WTC11 (cell line): ENCODE measurements around the gene TEX261. TPM values are rescaled to one million over a fixed set of nuclear protein-coding genes. Genes with fewer than 3 reads are reported as not detected.

Source experiments
- ATAC-seq: fragments of 200-7000 bp; cut with Tn5 transposase; 2 replicates; pipeline ENCODE4 v1.10.0; 2021; ENCODE audit warnings: mild to moderate bottlenecking, moderate library complexity
- CTCF ChIA-PET: fragments of 300-600 bp; sonication (Branson Sonifier 250); formaldehyde crosslinking; loops from one replicate; lab custom pipeline; 2021; ENCODE audit warnings: antibody characterized with exemption; lab: Charles Lee
- POLR2A ChIA-PET: fragments of 350-600 bp; sonication (Branson Sonifier 250); formaldehyde crosslinking; loops from one replicate; lab custom pipeline; 2021; ENCODE audit warnings: antibody characterized with exemption; lab: Charles Lee
- DNase-seq: peaks from one replicate; pipeline ENCODE4 v3.0.0; 2021; ENCODE audit warnings: low spot score
- H3K27ac Mint-ChIP-seq: 2 replicates; pipeline ENCODE4 v1.8.0; 2021; ENCODE audit warnings: mixed read lengths
- H3K27me3 Mint-ChIP-seq: 2 replicates; pipeline ENCODE4 v1.8.0; 2021; ENCODE audit warnings: low read depth, mild to moderate bottlenecking, moderate library complexity, mixed read lengths
- H3K36me3 Mint-ChIP-seq: 2 replicates; pipeline ENCODE4 v1.8.0; 2021; ENCODE audit warnings: mixed read lengths
- H3K4me1 Mint-ChIP-seq: 2 replicates; pipeline ENCODE4 v1.8.0; 2022; ENCODE audit warnings: mixed read lengths
- H3K4me3 Mint-ChIP-seq: 2 replicates; pipeline ENCODE4 v1.8.0; 2021; ENCODE audit warnings: mild to moderate bottlenecking, moderate library complexity, mixed read lengths
- H3K9me3 Mint-ChIP-seq: 2 replicates; pipeline ENCODE4 v1.8.0; 2021; ENCODE audit warnings: mixed read lengths
- CBFB ChIP-seq: sonication (generic); formaldehyde crosslinking; IDR thresholded peaks from 2 replicates; pipeline ENCODE4 v1.8.1; 2022; ENCODE audit warnings: mild to moderate bottlenecking, low read depth, missing genetic modification reagents
- ERG ChIP-seq: fragments of 250-450 bp; sonication (Bioruptor Pico); IDR thresholded peaks from 2 replicates; pipeline ENCODE4 v1.8.0; 2021; ENCODE audit warnings: mild to moderate bottlenecking
- FOXP1 ChIP-seq: sonication (generic); formaldehyde crosslinking; IDR thresholded peaks from 2 replicates; pipeline ENCODE4 v1.8.0; 2022; ENCODE audit warnings: missing genetic modification reagents, mild to moderate bottlenecking, moderate library complexity, borderline replicate concordance
- HMGXB4 ChIP-seq: sonication (generic); formaldehyde crosslinking; IDR thresholded peaks from 2 replicates; pipeline ENCODE4 v1.8.1; 2023; ENCODE audit warnings: mild to moderate bottlenecking, moderate library complexity, missing genetic modification reagents
- IRF1 ChIP-seq: sonication (generic); formaldehyde crosslinking; IDR thresholded peaks from 2 replicates; pipeline ENCODE4 v1.8.0; 2023; ENCODE audit warnings: missing genetic modification reagents
- NFATC4 ChIP-seq: fragments of 250-450 bp; sonication (Bioruptor Pico); IDR thresholded peaks from 2 replicates; pipeline ENCODE4 v1.9.0; 2021; ENCODE audit warnings: mild to moderate bottlenecking
- NR1H2 ChIP-seq: sonication (generic); formaldehyde crosslinking; IDR thresholded peaks from 2 replicates; pipeline ENCODE4 v1.9.0; 2021; ENCODE audit warnings: mild to moderate bottlenecking, moderate library complexity, missing genetic modification reagents
- NR2C2 ChIP-seq: sonication (generic); formaldehyde crosslinking; IDR thresholded peaks from 2 replicates; pipeline ENCODE4 v1.8.0; 2022; ENCODE audit warnings: mild to moderate bottlenecking, missing genetic modification reagents
- RELA ChIP-seq: sonication (generic); formaldehyde crosslinking; IDR thresholded peaks from 2 replicates; pipeline ENCODE4 v1.8.1; 2022; ENCODE audit warnings: missing genetic modification reagents, mild to moderate bottlenecking, borderline replicate concordance
- SMAD3 ChIP-seq: sonication (generic); formaldehyde crosslinking; IDR thresholded peaks from 2 replicates; pipeline ENCODE4 v1.8.0; 2022; ENCODE audit warnings: missing genetic modification reagents, mild to moderate bottlenecking, borderline replicate concordance
- USF2 ChIP-seq: sonication (generic); formaldehyde crosslinking; IDR thresholded peaks from 2 replicates; pipeline ENCODE4 v1.8.1; 2023; ENCODE audit warnings: mild to moderate bottlenecking, missing genetic modification reagents, moderate library complexity
- ZNF121 ChIP-seq: sonication (generic); formaldehyde crosslinking; IDR thresholded peaks from 2 replicates; pipeline ENCODE4 v1.8.0; 2023; ENCODE audit warnings: missing genetic modification reagents
- ZNF263 ChIP-seq: sonication (generic); formaldehyde crosslinking; IDR thresholded peaks from 2 replicates; pipeline ENCODE4 v1.8.1; 2022; ENCODE audit warnings: low read depth, mild to moderate bottlenecking, moderate library complexity, missing genetic modification reagents
- ZNF281 ChIP-seq: sonication (generic); formaldehyde crosslinking; IDR thresholded peaks from 2 replicates; pipeline ENCODE4 v1.8.0; 2023; ENCODE audit warnings: mild to moderate bottlenecking, missing genetic modification reagents
- ZNF317 ChIP-seq: sonication (generic); formaldehyde crosslinking; IDR thresholded peaks from 2 replicates; pipeline ENCODE4 v1.8.1; 2023; ENCODE audit warnings: low read depth, mild to moderate bottlenecking, moderate library complexity, missing genetic modification reagents, borderline replicate concordance
- ZNF396 ChIP-seq: fragments of 250-450 bp; sonication (Bioruptor Pico); IDR thresholded peaks from 2 replicates; pipeline ENCODE4 v1.8.0; 2021; ENCODE audit warnings: mild to moderate bottlenecking, moderate library complexity, borderline replicate concordance
- ZNF671 ChIP-seq: fragments of 250-450 bp; sonication (Bioruptor Pico); IDR thresholded peaks from 2 replicates; pipeline ENCODE4 v1.8.0; 2021; ENCODE audit warnings: mild to moderate bottlenecking
- ZSCAN18 ChIP-seq: fragments of 250-450 bp; sonication (Bioruptor Pico); IDR thresholded peaks from 2 replicates; pipeline ENCODE4 v2.1.2; 2022; ENCODE audit warnings: mild to moderate bottlenecking, moderate library complexity
- total RNA-seq: library from RNA; stranded (reverse); gene quantifications from 3 replicates; pipeline ENCODE4 v1.2.3, GENCODE V29; 2021
- TF ChIP-seq, protein P1 (sequence below): fragments of 250-450 bp; sonication (Bioruptor Pico); conservative IDR thresholded peaks from 2 replicates; pipeline ENCODE4 v1.9.0; 2021; ENCODE audit warnings: mild to moderate bottlenecking
- TF ChIP-seq, protein P2 (sequence below): sonication (generic); formaldehyde crosslinking; IDR thresholded peaks from 2 replicates; pipeline ENCODE4 v1.8.1; 2023; ENCODE audit warnings: mild to moderate bottlenecking, missing genetic modification reagents
- TF ChIP-seq, protein P3 (sequence below): sonication (generic); formaldehyde crosslinking; IDR thresholded peaks from 2 replicates; pipeline ENCODE4 v1.8.1; 2022; ENCODE audit warnings: mild to moderate bottlenecking, moderate library complexity, missing genetic modification reagents

Gene TEX261
- total RNA-seq, 1 experiment from 2014 or later, result 18.3 TPM

DNA sequence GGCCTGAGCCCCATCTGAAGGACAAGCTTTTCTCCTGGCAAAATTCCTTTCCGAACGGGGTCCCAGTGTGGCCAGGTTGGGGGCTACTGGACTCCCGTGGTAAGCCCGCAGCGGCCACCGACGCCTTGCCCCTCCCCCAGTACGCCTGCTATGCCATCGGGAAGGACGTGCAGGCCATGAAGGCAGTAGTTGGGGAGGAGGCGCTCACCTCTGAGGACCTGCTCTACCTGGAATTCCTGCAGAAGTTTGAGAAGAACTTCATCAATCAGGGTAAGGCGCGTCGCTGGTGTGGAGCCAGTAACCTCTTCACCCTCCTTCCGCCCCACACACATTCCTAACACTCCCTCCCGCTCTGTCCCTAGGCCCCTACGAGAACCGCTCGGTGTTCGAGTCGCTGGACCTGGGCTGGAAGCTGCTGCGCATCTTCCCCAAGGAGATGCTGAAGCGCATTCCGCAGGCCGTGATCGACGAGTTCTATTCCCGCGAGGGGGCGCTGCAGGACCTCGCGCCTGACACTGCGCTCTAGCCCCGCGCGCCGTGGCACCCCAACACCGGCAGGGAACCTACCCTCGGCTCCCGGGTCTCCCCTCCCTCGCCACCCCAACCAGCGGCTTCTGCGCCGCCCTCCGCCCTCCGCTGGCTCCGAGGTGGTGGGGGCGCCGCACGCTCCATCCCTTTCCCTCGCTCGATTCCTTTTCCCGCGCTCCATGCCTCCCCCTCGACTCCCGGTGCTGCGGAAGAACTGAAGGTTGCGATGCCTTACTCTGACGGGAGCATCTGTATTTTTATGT, 29.9 kb downstream of the TEX261 start (continued):
- TF ChIP-seq FOXP1, result peak; percentile 72; the same call in 1 of the 2 replicates
- TF ChIP-seq ZNF263 (CRISPR knock-in tag), result no peak
- peak; percentile 10; the same call in 1 of the 2 replicates for TF ChIP-seq USF2 (CRISPR knock-in tag)
- TF ChIP-seq, protein P1, sequence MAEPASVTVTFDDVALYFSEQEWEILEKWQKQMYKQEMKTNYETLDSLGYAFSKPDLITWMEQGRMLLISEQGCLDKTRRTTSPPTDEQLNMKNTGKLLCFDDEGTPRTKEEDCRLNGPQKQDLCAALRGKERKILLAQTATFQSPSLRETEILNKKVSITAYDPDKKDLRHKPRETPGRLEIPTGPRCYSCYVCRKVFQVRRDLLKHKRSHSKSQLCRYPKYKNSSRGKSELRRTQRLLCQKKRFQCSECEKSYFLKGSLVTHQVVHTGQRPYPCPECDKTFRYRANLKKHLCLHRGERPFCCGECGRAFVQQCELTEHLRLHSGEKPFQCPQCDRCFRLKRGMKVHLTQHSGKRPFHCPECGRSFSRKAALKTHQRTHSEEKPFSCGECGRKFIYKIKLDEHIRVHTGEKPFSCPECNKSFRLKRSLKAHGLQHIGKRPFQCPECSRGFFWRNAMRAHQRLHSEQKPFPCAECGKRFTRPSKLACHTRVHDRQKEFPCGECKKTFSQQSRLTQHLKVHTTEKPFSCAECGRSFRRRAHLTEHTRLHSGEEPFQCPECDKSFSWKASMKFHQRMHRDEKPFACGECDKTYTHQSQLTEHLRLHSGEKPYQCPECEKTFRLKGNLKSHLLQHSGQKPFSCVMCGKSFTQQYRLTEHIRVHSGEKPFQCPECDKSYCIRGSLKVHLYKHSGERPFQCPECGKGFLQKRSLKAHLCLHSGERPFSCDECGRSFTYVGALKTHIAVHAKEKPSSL (CRISPR knock-in tag), result no peak
- TF ChIP-seq HMGXB4 (CRISPR knock-in tag), result peak; percentile 75
- TF ChIP-seq, protein P2, sequence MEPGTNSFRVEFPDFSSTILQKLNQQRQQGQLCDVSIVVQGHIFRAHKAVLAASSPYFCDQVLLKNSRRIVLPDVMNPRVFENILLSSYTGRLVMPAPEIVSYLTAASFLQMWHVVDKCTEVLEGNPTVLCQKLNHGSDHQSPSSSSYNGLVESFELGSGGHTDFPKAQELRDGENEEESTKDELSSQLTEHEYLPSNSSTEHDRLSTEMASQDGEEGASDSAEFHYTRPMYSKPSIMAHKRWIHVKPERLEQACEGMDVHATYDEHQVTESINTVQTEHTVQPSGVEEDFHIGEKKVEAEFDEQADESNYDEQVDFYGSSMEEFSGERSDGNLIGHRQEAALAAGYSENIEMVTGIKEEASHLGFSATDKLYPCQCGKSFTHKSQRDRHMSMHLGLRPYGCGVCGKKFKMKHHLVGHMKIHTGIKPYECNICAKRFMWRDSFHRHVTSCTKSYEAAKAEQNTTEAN (CRISPR knock-in tag), result no peak
- no peak for TF ChIP-seq SMAD3 (CRISPR knock-in tag)
- TF ChIP-seq NR1H2, result no peak
- no peak for TF ChIP-seq NR2C2

- peaks cover 82% of the 10 kb centered on the region for H3K27me3 Mint-ChIP-seq
- no peaks in the 10 kb centered on the region for H3K36me3 Mint-ChIP-seq
- ATAC-seq (no peak), DNase-seq (no peak)
- H3K4me1 Mint-ChIP-seq, result peaks cover 3% of the 10 kb centered on the region
- H3K27ac Mint-ChIP-seq, result no peak overlapping the region
- H3K4me3 Mint-ChIP-seq, result 0 out of 2 replicates have a peak overlapping the region, but pooled peaks have one; percentile 63
- POLR2A ChIA-PET, result no interaction called here
- CTCF ChIA-PET, result interaction anchor here (0.6 to 8.5 kb wide), 15 partner anchors 9 to 264 kb away, joined by 3 to 159 read pairs (median 5); partner anchors contain the start of genes ANKRD53, ATP6V1B1 and NAGK
- no peaks in the 10 kb centered on the region for H3K9me3 Mint-ChIP-seq
- TF ChIP-seq RELA (CRISPR knock-in tag) (no peak), ZNF317 (CRISPR knock-in tag) (no peak), ZSCAN18 (CRISPR knock-in tag) (no peak), ZNF121 (CRISPR knock-in tag) (no peak), NFATC4 (no peak), CBFB (CRISPR knock-in tag) (no peak), ZNF396 (no peak), ERG (CRISPR knock-in tag) (no peak), IRF1 (no peak), ZNF671 (CRISPR knock-in tag) (no peak), ZNF281 (no peak)
- TF ChIP-seq, protein P3, sequence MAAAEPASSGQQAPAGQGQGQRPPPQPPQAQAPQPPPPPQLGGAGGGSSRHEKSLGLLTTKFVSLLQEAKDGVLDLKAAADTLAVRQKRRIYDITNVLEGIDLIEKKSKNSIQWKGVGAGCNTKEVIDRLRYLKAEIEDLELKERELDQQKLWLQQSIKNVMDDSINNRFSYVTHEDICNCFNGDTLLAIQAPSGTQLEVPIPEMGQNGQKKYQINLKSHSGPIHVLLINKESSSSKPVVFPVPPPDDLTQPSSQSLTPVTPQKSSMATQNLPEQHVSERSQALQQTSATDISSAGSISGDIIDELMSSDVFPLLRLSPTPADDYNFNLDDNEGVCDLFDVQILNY (CRISPR knock-in tag), result no peak
Observed at GRCh38 chr2:70964133-70964532, 30.5 kb downstream of the TEX261 start.
